ENCODE measurements around the gene DCUN1D2.
"Not testable (repeated sequence)": the region's sequence is repeated elsewhere in the genome, so short reads cannot be mapped to it uniquely, and the experiment has no call there.

DCUN1D2 gene

GRCh38 chr13:113460599-113460998 is 29.9 kb downstream of the DCUN1D2 start:
- DNase-seq, result no peak

DNA sequence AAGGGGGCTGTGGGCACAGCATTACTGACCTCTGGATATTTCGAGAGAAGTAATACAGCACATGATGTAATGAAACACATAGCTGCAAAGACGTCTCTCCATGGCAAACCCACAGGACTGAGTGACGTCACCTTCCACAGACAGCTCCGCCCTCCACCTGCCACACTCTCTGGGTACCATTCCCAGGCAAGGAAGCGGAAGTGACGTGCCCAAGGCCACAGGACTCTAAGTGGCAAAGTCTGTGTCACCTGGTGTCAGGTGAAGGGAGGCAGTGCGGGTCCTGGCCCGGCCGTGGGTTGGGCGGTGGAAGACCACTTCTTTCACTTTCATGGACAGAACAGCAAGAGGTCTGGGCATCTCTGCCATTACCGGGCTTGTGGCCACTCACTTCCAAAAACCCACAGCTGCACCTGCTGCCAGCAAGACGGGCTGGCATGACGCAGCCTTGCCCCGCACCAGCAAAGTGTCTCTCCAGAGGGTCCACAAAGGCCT is 30.4 kb downstream of the DCUN1D2 start:
- DNase-seq, result no peak

DNA sequence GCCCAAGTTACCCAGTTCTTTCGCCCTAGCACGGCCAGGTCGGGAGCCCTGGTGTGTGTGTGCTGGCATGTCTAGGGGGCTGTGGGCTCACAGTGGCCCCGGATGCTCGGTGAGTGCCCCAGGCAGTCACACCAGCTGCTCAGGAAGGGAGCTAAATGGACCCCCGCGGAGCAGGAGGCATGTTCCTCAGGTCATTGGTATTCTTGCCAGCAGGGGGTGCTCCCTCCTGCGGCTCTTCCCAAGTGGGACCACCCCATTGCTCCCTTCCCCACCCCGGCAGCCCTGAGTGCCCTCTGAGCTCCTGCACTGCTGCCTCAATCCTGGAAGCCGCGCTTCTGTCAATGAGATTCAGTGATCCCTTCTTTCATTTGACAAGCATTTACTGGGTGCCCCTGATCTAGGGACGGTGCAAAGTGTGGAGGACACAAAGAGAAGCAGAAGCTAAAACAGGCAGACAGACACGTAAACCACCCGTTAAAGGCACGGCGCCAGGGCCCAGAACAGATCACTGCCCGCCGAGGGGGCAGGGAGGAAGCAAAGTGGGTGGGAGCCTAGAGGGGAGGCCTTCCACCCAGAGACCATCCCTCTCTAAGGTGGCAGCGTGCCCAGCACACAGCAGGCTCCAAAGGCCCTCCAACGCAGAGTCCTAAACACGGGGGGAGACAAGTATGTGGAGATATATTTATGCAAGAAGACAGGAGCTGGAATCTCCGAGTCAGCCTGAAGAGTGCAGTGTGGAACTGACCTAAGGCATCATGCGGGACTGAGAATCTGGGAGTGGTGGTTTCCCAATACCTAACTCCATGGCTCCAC is 32.1 kb downstream of the DCUN1D2 start:
- DNase-seq, result no peak

DNA sequence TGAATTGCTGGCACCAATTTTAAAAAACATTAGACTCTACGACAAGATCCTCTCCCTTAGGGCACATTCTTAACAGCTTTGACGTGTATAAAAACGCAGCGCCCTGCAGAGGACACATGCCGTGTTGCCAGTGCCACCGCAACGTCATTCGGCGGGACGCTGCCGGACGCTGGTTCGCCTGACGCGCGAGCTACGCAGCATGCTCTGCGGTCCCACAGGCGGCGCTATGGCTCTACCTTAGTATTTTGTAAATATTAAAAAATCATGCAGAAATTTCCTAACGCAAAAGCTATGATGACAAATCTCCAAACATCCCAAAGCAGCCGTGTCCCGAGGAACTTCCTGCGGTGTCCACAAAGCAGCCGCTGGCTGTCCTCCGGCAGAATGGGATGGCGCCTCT is 33.0 kb downstream of the DCUN1D2 start:
- no peak for DNase-seq

DNA sequence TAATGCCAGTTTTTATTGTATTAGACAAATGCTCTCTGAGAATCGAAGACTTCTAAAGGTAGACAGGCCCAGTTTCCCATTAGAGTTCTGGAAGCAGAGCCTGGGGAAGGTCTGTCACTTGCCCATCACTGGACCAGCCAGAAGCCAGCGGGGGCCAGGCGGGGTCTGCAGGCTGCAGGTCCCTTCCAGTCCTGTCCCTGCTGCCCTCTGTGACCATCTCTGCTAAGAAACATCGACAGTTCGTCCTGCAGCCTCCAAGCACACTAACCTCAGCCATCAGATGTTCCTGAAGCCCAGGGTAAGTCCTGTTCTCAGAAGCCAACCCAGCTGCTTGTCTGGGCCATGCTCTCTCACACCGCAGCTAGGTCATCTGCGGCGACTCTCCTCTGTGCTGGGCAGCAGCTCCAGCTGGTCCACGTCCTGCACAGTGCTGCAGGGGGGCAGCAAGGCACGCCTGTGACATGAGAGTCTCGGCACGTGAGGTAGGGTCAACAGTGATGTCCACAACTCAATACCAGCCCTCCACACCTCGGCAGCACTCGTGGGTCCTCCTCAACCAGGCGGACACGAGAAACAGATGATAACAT is 34.3 kb downstream of the DCUN1D2 start:
- DNase-seq, result no peak

DNA sequence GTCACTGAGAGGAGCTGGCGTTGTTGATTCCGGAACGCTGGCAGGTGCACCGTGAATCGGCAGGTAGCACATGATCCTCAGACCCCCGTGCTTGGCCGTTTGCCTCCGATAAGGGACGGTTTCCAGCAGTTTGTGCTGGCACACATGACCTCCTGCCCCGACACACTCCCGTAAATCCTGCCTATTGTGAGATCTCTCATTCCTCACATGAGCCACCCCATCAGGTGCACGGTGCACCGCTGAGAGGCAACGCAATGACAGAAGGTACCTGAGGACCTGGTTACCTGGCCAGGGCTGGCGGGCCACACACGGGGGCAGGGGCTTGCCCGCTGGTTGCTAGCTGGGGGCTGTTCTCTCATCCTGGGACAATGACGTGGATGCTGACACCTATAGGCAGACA is 35.1 kb downstream of the DCUN1D2 start:
- DNase-seq, result no peak

GRCh38 chr13:113454936-113455335 is 35.6 kb downstream of the DCUN1D2 start:
- DNase-seq, result no peak

- peak; percentile 26 for DNase-seq
Observed at GRCh38 chr13:113452942-113453901, 37.3 kb downstream of the DCUN1D2 start, which contains the start of gene ADPRHL1. TSS of gene ADPRHL1 (minus strand) at chr13:113453488. CDS start at chr13:113453437, 51 bp downstream.

GRCh38 chr13:113452466-113452865 is 38.0 kb downstream of the DCUN1D2 start:
- DNase-seq, result no peak

DNA sequence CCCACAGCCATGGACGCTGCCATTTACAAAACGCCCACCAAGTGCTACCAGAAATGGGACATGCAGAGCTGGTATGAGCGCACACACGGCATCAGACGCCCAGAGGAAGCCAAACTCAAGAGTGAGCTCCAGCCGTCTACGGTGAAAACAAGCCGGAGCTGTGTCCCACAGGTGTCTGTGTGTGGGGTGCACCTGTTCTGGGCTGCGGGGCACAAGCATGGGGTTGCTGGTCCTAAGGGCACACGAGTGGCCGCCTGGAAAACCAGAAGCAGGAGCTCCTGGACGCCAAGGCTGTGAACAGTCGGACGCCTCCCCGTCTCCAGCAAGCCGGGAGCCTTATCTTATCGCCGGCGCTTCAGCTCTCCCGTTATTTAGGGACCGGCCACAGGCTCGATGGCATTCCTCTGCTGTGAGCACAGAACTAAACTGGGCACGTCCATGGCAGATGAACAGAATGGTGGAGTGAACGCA is 38.5 kb downstream of the DCUN1D2 start:
- DNase-seq, result no peak

GRCh38 chr13:113450861-113451620 is 39.5 kb downstream of the DCUN1D2 start:
- DNase-seq, result not testable (repeated sequence)

DNA sequence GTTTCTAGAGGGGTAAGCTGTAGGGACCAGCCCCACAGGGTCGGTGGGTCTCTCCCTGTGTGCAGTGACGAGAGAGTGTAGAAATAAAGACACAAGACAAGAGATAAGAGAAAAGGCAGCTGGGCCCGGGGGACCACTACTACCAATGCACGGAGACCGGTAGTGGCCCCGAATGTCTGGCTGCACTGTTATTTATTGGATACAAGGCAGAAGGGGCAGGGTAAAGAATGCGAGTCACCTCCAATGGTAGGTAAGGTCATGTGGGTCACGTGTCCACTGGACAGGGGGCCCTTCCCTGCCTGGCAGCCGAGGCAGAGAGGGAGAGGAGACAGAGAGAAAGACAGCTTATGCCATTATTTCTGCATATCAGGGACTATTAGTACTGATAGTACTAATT is 40.2 kb downstream of the DCUN1D2 start:
- DNase-seq, result not testable (repeated sequence)

GRCh38 chr13:113449693-113450347 is 40.7 kb downstream of the DCUN1D2 start:
- no peak for DNase-seq

DNA sequence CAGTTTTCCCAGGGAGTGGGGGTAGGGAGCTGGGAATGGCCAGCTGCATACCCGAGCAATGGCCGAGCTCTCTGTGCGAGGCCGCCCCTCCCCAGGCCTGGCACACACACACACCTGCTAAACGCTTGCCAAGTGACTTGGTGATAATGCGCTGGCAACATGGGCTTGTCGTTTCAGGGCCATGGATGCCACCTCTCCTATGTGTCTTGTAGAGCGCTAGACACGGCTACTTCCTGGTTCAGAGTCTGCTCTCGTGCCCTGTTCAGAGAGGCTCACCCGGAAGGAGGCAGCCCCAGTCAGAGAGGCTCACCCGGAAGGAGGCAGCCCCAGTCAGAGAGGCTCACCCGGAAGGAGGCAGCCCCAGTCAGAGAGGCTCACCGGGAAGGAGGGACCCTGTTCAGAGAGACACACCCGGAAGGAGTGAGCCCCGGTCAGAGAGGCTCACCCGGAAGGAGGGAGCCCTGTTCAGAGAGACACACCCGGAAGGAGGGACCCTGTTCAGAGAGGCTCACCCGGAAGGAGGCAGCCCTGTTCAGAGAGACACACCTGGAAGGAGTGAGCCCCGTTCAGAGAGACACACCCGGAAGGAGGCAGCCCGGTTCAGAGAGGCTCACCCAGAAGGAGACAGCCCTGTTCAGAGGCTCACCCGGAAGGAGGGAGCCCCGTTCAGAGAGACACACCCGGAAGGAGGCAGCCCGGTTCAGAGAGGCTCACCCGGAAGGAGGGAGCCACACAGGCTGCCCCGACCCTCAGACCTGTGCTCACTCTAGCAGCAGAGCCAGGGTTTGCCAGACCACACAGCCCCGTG is 41.4 kb downstream of the DCUN1D2 start:
- peak; percentile 92 for DNase-seq

DNA sequence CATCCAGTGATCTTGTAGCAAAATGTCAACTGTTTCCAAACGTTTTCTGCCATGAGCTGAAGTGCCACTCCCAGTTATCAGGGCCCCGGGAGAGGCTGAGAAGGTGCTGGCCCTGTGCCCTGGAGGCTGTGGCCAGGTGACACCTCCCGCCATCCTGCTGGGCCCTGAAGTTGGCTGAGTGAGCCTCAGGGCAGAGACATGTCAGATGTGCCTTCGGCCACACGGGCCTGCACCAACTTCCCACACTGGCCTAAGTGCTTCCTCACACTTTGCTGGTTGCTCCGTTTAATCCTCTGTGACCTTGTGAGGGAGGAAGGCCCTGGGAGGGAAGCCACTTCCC is 42.0 kb downstream of the DCUN1D2 start:
- no peak for DNase-seq

DNA sequence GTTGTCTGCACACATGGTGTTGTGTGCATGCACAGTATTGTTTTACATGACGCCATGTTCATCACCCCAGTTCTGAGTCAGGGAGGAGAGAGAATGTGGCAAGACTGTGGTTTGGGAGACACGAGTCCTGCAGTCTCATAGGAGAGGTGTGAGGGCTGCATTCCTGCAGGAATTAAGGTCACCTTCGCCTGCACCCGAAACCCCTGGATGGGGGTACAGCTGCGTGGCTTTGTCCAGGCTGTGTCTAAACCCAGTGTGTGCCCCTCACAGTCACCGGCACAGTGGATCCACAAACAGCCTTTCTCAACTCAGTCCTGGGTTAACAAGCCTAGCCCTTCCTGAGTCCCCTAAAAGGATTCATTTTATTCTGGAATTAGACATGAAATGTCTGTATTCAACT is 42.9 kb downstream of the DCUN1D2 start:
- no peak for DNase-seq

GRCh38 chr13:113446488-113446854 is 44.0 kb downstream of the DCUN1D2 start:
- DNase-seq, result no peak

- DNase-seq, result no peak
Observed at GRCh38 chr13:113445791-113446487, 44.6 kb downstream of the DCUN1D2 start.

DNA sequence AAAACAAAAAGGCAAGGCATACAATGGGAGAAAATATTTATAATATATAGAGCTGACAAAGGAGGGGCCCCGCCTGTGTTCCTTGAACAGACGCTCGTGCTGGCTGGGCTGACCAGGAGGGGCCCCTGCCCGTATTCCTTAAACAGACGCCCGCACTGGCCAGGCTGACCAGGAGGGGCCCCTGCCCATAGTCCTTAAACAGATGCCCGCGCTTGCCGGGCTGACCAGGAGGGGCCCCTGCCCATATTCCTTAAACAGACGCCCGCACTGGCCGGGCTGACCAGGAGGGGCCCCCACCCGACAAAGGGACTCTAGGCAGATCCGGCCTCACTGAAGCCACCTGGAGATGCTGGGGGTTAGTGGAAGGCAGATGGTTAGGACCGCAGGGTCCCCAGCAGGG is 46.5 kb downstream of the DCUN1D2 start:
- DNase-seq, result no peak

DNA sequence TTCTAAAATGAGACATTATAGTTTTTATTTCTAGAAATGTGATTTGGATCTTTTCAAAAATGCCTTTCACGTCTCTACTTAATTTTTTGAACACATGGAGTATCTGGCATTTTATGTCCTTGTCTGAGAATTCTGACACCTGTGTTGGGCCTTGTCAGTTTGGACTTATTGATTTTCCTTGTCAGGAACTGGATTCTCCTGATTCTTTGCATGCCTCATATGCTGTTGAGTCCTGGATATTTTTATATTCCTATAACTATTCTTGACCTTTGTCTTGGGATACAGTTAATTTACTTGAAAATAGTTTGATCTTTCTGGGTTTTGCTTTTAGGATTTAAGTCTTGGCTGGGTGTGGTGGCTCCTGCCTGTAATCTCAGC is 47.5 kb downstream of the DCUN1D2 start:
- no peak for DNase-seq

All from NCI-H2171 (cell line).